Measurements from ENCODE around the gene SLC9A9.

DNA sequence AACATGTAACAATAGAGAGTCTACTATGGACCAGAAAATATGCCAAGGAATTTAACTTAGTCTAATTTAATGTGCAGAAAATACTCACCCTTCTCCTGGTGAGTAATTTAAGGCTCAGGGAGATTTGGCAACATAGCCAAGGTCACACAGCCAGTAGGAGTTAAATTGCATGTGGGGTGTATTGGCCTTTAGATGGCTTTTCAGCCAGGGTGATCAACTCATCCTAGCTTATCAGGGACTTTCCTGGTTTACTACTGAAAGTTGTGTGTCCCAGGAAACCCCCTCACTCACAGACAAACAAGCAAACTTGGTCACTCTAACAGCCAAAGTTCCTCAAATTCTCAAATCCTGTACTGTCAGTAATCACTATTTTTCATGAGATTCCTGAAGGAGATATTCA is 2.6 kb upstream of the SLC9A9 start:
- TF ChIP-seq, protein P1, sequence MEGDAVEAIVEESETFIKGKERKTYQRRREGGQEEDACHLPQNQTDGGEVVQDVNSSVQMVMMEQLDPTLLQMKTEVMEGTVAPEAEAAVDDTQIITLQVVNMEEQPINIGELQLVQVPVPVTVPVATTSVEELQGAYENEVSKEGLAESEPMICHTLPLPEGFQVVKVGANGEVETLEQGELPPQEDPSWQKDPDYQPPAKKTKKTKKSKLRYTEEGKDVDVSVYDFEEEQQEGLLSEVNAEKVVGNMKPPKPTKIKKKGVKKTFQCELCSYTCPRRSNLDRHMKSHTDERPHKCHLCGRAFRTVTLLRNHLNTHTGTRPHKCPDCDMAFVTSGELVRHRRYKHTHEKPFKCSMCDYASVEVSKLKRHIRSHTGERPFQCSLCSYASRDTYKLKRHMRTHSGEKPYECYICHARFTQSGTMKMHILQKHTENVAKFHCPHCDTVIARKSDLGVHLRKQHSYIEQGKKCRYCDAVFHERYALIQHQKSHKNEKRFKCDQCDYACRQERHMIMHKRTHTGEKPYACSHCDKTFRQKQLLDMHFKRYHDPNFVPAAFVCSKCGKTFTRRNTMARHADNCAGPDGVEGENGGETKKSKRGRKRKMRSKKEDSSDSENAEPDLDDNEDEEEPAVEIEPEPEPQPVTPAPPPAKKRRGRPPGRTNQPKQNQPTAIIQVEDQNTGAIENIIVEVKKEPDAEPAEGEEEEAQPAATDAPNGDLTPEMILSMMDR (IDR thresholded peaks at IDR 0.05): no peak
- no peak for TF ChIP-seq POLR2AphosphoS5 (IDR thresholded peaks at IDR 0.05)

Data from breast epithelium (tissue), 3 donors.